GM12878 (cell line): Measurements from ENCODE around the gene PHRF1. TPM values are rescaled to one million over a fixed set of nuclear protein-coding genes. Genes with fewer than 3 reads are reported as not detected.

Experiments used
- CREB1 ChIP-seq: IDR thresholded peaks from 2 replicates; pipeline ENCODE4 v1.6.1; 2012; ENCODE audit warnings: low read depth, mild to moderate bottlenecking, inconsistent platforms
- FOS ChIP-seq: IDR thresholded peaks from 3 replicates; pipeline ENCODE4 v1.6.1; 2011; ENCODE audit warnings: borderline replicate concordance; ENCODE audit not compliant: insufficient read length; ENCODE audit errors: extremely low read depth
- GATAD2B ChIP-seq: fragments of 450-650 bp; conservative IDR thresholded peaks from 2 replicates; pipeline ENCODE4 v1.6.1; 2017; ENCODE audit warnings: low read depth, mild to moderate bottlenecking, moderate library complexity
- JUNB ChIP-seq: IDR thresholded peaks from 2 replicates; pipeline ENCODE4 v1.6.1; 2016; ENCODE audit warnings: antibody characterized with exemption, mild to moderate bottlenecking
- LARP7 ChIP-seq: fragments of 450-650 bp; IDR thresholded peaks from 2 replicates; pipeline ENCODE4 v1.6.1; 2017; ENCODE audit warnings: mild to moderate bottlenecking
- MTA2 ChIP-seq: fragments of 450-650 bp; IDR thresholded peaks from 2 replicates; pipeline ENCODE4 v1.6.1; 2016; ENCODE audit warnings: low read depth, mild to moderate bottlenecking, moderate library complexity
- NFYB ChIP-seq: IDR thresholded peaks from 2 replicates; pipeline ENCODE4 v1.6.1; 2011; ENCODE audit warnings: low read depth, mild to moderate bottlenecking, low read length, improper control_type of control experiment, moderate library complexity; ENCODE audit not compliant: insufficient read depth
- RELA ChIP-seq: fragments of 450-650 bp; IDR thresholded peaks from 2 replicates; pipeline ENCODE4 v1.8.0; 2014; ENCODE audit warnings: borderline replicate concordance; ENCODE audit not compliant: partially characterized antibody
- SMARCA5 ChIP-seq: fragments of 450-650 bp; IDR thresholded peaks from 2 replicates; pipeline ENCODE4 v1.6.1; 2017; ENCODE audit warnings: mild to moderate bottlenecking
- SP1 ChIP-seq: IDR thresholded peaks from one replicate; pipeline ENCODE4 v1.6.1; 2011; ENCODE audit warnings: low read depth, low read length
- SPI1 ChIP-seq: IDR thresholded peaks from 2 replicates; pipeline ENCODE4 v1.6.1; 2011; ENCODE audit warnings: low read depth, mild to moderate bottlenecking, low read length, moderate library complexity, borderline replicate concordance; ENCODE audit not compliant: insufficient read depth
- TCF3 ChIP-seq: IDR thresholded peaks from 2 replicates; pipeline ENCODE4 v1.6.1; 2012; ENCODE audit warnings: low read depth, mild to moderate bottlenecking, low read length, borderline replicate concordance; ENCODE audit not compliant: insufficient read depth
- ZZZ3 ChIP-seq: IDR thresholded peaks from 2 replicates; pipeline ENCODE4 v1.6.1; 2011; ENCODE audit warnings: low read depth; ENCODE audit not compliant: control insufficient read depth, insufficient read length
- polyA plus RNA-seq, 11 experiments: library from polyadenylated mRNA; depleted of rRNA in 4 of 11; unstranded in 6 of 11; stranded (reverse) in 5 of 11; fragments of >200 nt; fragmentation: Nextera tagmentation in 4 of 11; fragmentation: Illumina TruSeq in 1 of 11; extraction: Ambion mirVana in 4 of 11; extraction: Trizol in 1 of 11; gene quantifications; 1 replicate in 1 of 11; 2 replicates in 10 of 11; pipeline versions ENCODE4 v1.2.1 to v1.2.3, GENCODE V29; 2011 to 2016; ENCODE audit warnings: inconsistent platforms in 2 of 11, missing spikeins in 2 of 11, low read depth in 1 of 11
- total RNA-seq, 4 experiments: library from RNA; depleted of rRNA in 3 of 4; stranded (reverse); fragments of >200 nt in 3 of 4; fragmentation: Illumina TruSeq in 1 of 4; extraction: Trizol in 1 of 4; gene quantifications; 2 replicates each; pipeline versions ENCODE4 v1.2.1 to v1.2.3, GENCODE V29; 2013 to 2021
- TF ChIP-seq, protein P1 (sequence below): IDR thresholded peaks from 2 replicates; pipeline ENCODE4 v1.6.1; 2012; ENCODE audit warnings: mild to moderate bottlenecking, low read depth, low read length
- TF ChIP-seq, protein P2 (sequence below): fragments of 450-650 bp; IDR thresholded peaks from 2 replicates; pipeline ENCODE4 v1.6.1; 2016; ENCODE audit warnings: mild to moderate bottlenecking
- TF ChIP-seq, protein P3 (sequence below): fragments of 450-650 bp; IDR thresholded peaks from 2 replicates; pipeline ENCODE4 v1.6.1; 2017; ENCODE audit warnings: mild to moderate bottlenecking
- TF ChIP-seq, protein P4 (sequence below): fragments of 450-650 bp; IDR thresholded peaks from 2 replicates; pipeline ENCODE4 v1.6.1; 2016; ENCODE audit warnings: mild to moderate bottlenecking
- TF ChIP-seq, protein P5 (sequence below): IDR thresholded peaks from 2 replicates; pipeline ENCODE4 v1.6.1; 2011; ENCODE audit warnings: low read depth, mild to moderate bottlenecking, low read length, moderate library complexity, borderline replicate concordance; ENCODE audit errors: extremely low read depth
- TF ChIP-seq, protein P6 (sequence below): IDR thresholded peaks from 2 replicates; pipeline ENCODE4 v1.6.1; 2011; ENCODE audit warnings: mild to moderate bottlenecking, low read depth, low read length, moderate library complexity; ENCODE audit not compliant: insufficient replicate concordance

The PHRF1 gene
- total and polyA plus RNA-seq, 10 of the 15 experiments (the other 5 are each of a cell fraction or from before 2014, with no cell fraction given): 0.13 to 43.5 (median 15.1) TPM

DNA sequence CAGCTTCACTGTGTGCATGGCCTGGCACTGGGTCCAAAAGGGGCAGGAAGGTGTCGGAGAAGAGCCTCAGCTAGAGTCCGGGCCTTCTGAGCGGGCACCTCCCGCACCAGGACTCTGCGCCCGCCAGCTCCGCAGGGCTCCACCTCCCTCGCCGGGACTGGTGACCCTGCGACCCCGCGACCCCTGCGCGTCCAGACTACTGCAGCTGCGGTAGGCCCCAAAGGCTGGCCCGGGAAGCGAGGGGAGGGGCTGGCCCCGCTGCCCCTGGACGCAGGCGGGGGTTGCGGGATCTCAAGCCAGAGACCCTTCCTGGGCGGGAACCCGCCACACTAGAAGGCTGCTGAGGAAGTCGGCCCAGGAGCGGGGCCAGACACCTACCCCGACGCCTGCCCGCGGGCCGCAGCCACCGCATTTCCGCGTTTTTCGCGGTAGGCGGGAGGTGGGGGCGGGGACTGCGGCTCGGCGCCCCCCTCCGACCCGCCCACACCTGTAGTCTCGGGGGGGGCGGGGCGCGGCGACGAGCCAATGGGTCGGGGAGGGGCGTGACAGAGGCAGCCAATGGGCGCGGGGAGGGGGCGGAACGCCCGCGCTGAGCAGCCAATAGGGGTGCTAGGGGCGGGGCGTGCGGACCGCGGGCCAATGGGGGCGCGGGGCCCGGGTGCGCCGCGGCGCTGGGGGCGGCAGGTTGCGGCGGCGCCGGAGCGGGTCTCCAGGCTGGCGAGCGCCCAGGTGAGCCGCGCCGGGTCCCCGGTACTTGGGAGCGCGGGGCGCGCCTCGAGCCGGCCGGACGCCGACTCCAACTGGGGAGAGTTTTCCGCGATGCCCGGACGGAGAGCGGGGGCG, 15.7 kb upstream of the PHRF1 start, which contains the start of the genes LMNTD2 and RASSF7 (continued):
- TF ChIP-seq, protein P1, sequence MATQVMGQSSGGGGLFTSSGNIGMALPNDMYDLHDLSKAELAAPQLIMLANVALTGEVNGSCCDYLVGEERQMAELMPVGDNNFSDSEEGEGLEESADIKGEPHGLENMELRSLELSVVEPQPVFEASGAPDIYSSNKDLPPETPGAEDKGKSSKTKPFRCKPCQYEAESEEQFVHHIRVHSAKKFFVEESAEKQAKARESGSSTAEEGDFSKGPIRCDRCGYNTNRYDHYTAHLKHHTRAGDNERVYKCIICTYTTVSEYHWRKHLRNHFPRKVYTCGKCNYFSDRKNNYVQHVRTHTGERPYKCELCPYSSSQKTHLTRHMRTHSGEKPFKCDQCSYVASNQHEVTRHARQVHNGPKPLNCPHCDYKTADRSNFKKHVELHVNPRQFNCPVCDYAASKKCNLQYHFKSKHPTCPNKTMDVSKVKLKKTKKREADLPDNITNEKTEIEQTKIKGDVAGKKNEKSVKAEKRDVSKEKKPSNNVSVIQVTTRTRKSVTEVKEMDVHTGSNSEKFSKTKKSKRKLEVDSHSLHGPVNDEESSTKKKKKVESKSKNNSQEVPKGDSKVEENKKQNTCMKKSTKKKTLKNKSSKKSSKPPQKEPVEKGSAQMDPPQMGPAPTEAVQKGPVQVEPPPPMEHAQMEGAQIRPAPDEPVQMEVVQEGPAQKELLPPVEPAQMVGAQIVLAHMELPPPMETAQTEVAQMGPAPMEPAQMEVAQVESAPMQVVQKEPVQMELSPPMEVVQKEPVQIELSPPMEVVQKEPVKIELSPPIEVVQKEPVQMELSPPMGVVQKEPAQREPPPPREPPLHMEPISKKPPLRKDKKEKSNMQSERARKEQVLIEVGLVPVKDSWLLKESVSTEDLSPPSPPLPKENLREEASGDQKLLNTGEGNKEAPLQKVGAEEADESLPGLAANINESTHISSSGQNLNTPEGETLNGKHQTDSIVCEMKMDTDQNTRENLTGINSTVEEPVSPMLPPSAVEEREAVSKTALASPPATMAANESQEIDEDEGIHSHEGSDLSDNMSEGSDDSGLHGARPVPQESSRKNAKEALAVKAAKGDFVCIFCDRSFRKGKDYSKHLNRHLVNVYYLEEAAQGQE: no peak
- TF ChIP-seq LARP7: peak; percentile 59
- TF ChIP-seq, protein P2, sequence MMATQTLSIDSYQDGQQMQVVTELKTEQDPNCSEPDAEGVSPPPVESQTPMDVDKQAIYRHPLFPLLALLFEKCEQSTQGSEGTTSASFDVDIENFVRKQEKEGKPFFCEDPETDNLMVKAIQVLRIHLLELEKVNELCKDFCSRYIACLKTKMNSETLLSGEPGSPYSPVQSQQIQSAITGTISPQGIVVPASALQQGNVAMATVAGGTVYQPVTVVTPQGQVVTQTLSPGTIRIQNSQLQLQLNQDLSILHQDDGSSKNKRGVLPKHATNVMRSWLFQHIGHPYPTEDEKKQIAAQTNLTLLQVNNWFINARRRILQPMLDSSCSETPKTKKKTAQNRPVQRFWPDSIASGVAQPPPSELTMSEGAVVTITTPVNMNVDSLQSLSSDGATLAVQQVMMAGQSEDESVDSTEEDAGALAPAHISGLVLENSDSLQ: no peak
- no peak for TF ChIP-seq JUNB
- TF ChIP-seq RELA: no peak
- 0 out of 2 replicates have a peak, but pooled peaks have one; percentile 50 for TF ChIP-seq SMARCA5
- TF ChIP-seq, protein P3, sequence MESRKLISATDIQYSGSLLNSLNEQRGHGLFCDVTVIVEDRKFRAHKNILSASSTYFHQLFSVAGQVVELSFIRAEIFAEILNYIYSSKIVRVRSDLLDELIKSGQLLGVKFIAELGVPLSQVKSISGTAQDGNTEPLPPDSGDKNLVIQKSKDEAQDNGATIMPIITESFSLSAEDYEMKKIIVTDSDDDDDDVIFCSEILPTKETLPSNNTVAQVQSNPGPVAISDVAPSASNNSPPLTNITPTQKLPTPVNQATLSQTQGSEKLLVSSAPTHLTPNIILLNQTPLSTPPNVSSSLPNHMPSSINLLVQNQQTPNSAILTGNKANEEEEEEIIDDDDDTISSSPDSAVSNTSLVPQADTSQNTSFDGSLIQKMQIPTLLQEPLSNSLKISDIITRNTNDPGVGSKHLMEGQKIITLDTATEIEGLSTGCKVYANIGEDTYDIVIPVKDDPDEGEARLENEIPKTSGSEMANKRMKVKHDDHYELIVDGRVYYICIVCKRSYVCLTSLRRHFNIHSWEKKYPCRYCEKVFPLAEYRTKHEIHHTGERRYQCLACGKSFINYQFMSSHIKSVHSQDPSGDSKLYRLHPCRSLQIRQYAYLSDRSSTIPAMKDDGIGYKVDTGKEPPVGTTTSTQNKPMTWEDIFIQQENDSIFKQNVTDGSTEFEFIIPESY: no peak
- TF ChIP-seq GATAD2B: peak; percentile 82
- no peak for TF ChIP-seq MTA2
- TF ChIP-seq CREB1: 0 out of 2 replicates have a peak, but pooled peaks have one; percentile 28
- TF ChIP-seq SPI1: 0 out of 2 replicates have a peak, but pooled peaks have one; percentile 19
- peak; percentile 97 for TF ChIP-seq SP1
- TF ChIP-seq, protein P4, sequence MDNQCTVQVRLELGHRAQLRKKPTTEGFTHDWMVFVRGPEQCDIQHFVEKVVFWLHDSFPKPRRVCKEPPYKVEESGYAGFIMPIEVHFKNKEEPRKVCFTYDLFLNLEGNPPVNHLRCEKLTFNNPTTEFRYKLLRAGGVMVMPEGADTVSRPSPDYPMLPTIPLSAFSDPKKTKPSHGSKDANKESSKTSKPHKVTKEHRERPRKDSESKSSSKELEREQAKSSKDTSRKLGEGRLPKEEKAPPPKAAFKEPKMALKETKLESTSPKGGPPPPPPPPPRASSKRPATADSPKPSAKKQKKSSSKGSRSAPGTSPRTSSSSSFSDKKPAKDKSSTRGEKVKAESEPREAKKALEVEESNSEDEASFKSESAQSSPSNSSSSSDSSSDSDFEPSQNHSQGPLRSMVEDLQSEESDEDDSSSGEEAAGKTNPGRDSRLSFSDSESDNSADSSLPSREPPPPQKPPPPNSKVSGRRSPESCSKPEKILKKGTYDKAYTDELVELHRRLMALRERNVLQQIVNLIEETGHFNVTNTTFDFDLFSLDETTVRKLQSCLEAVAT: peak; percentile 51
- TF ChIP-seq NFYB: peak; percentile 98
- TF ChIP-seq, protein P5, sequence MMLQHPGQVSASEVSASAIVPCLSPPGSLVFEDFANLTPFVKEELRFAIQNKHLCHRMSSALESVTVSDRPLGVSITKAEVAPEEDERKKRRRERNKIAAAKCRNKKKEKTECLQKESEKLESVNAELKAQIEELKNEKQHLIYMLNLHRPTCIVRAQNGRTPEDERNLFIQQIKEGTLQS: no peak
- TF ChIP-seq ZZZ3: no peak
- TF ChIP-seq FOS: peak; percentile 80
- 0 out of 2 replicates have a peak, but pooled peaks have one; percentile 10 for TF ChIP-seq TCF3
- TF ChIP-seq, protein P6, sequence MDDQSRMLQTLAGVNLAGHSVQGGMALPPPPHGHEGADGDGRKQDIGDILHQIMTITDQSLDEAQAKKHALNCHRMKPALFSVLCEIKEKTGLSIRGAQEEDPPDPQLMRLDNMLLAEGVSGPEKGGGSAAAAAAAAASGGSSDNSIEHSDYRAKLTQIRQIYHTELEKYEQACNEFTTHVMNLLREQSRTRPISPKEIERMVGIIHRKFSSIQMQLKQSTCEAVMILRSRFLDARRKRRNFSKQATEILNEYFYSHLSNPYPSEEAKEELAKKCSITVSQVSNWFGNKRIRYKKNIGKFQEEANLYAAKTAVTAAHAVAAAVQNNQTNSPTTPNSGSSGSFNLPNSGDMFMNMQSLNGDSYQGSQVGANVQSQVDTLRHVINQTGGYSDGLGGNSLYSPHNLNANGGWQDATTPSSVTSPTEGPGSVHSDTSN: no peak
